Naive B cell (primary cell): ENCODE results near the gene SLC35B2. TPM values are rescaled to one million over a fixed set of nuclear protein-coding genes. Genes with fewer than 3 reads are reported as not detected.

ENCODE experiments used
- ATAC-seq, 2 donors: fragments of 150-1000 bp; cut with Tn5 transposase; 2 replicates each; pipeline ENCODE4 v1.10.0; 2021; ENCODE audit warnings: low read depth in 2 of 2, mild to moderate bottlenecking in 2 of 2, moderate library complexity in 2 of 2
- DNase-seq: peaks from one replicate; pipeline ENCODE4 v3.0.0; 2022
- H3K27ac Mint-ChIP-seq, 6 donors: one replicate each; pipeline ENCODE4 v1.8.0; 2020 to 2022; ENCODE audit warnings: mild to moderate bottlenecking in 6 of 6, mixed read lengths in 6 of 6, moderate library complexity in 5 of 6, inconsistent platforms in 2 of 6
- H3K27me3 Mint-ChIP-seq, 3 donors: one replicate each; pipeline ENCODE4 v1.8.0; 2021 to 2022; ENCODE audit warnings: mixed read lengths in 3 of 3, mild to moderate bottlenecking in 1 of 3
- H3K36me3 Mint-ChIP-seq, 2 donors: one replicate each; pipeline ENCODE4 v1.8.0; 2020 to 2022; ENCODE audit warnings: mixed read lengths in 2 of 2, inconsistent platforms in 1 of 2, mild to moderate bottlenecking in 1 of 2
- H3K4me1 Mint-ChIP-seq, 3 donors: one replicate each; pipeline ENCODE4 v1.8.0; 2020 to 2022; ENCODE audit warnings: mixed read lengths in 3 of 3, inconsistent platforms in 1 of 3, mild to moderate bottlenecking in 1 of 3, moderate library complexity in 1 of 3
- H3K4me3 Mint-ChIP-seq, 8 donors: one replicate each; pipeline ENCODE4 v1.8.0; 2020 to 2022; ENCODE audit warnings: mild to moderate bottlenecking in 8 of 8, mixed read lengths in 8 of 8, moderate library complexity in 8 of 8, inconsistent platforms in 2 of 8
- H3K9me3 Mint-ChIP-seq, 7 donors: one replicate each; pipeline ENCODE4 v1.8.0; 2020 to 2022; ENCODE audit warnings: mixed read lengths in 7 of 7, mild to moderate bottlenecking in 5 of 7, inconsistent platforms in 2 of 7, moderate library complexity in 1 of 7
- polyA plus RNA-seq, 6 donors: library from polyadenylated mRNA; unstranded; fragments of 300-500 nt; fragmentation: Illumina TruSeq; gene quantifications; one replicate each; pipeline ENCODE4 v1.2.3, GENCODE V29; 2021; ENCODE audit warnings: low read depth in 6 of 6

The SLC35B2 gene
- polyA plus RNA-seq, 6 donors from 2014 or later, result 24.2 to 38.6 (median 27.2) TPM

- H3K4me1 Mint-ChIP-seq, result peaks cover 26 to 48% (median 36%) of the 10 kb centered on the region in 3 donors
- peaks cover 0 to 5% of the 10 kb centered on the region in 2 donors for H3K36me3 Mint-ChIP-seq
- H3K27ac Mint-ChIP-seq, result peak within 1 kb of the TSS in 3 of 6 donors; percentile 9 to 22 (median 11)
- ATAC-seq (no peak), DNase-seq (no peak)
- peaks cover 35 to 54% (median 47%) of the 10 kb centered on the region in 3 donors for H3K27me3 Mint-ChIP-seq
- H3K9me3 Mint-ChIP-seq, result no peaks in the 10 kb centered on the region
- peak within 1 kb of the TSS; percentile 69 to 92 (median 78) for H3K4me3 Mint-ChIP-seq
These were observed 12.7 kb upstream of the SLC35B2 start, which contains the start of gene TMEM151B for GRCh38 chr6:44269921-44270525. Gene TMEM151B, plus strand, starts transcription at chr6:44270450. Its CDS starts 293 bp downstream, at chr6:44270743.

DNA sequence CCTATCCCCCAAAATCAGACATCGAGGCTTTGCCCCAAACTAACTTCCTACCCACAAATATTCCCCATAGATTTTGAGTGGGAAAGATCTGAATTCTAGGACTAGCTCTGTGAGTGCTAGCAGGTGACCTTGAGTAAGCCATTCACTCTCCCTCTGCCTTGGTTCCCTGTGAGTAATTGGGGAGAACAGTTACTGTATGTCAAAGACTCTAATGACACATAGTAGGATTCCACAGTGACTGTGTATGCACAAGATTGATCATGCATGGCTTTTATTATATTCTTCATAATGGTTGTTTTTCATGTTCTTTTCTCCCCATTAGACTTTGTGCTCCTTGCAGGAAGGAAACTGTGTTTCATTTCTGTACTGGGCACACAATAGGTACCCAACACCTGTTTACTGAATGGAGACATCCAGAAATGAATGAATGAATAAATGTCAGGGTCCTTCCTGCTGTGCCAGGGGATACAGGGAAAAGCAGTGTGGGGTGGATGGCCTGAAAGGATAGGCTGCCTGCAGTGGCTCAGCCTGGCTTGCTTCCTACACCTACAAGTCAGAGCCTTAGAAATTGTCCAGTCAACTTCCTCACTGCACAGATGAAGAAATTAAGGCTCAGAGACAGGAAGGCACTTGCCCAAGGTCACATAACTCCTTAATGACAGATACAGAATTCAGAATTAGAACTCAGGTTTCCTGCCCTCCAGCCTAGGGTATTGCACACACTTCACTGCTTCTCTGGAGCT lies 12.0 kb upstream of the SLC35B2 start:
- Mint-ChIP-seq H3K27ac (peak overlapping the region in 1 of 6 donors; percentile 9), H3K27me3 (peaks cover 31 to 48% (median 42%) of the 10 kb centered on the region in 3 donors), H3K4me1 (peaks cover 31 to 45% (median 42%) of the 10 kb centered on the region in 3 donors), H3K36me3 (peaks cover 5% of the 10 kb centered on the region in 2 donors), H3K9me3 (no peaks in the 10 kb centered on the region), H3K4me3 (peak overlapping the region; percentile 63 to 91 (median 73))
- DNase-seq (no peak), ATAC-seq (no peak)

GRCh38 chr6:44268095-44268628 lies 10.8 kb upstream of the SLC35B2 start:
- Mint-ChIP-seq H3K4me3 (peak overlapping the region in 4 of 8 donors; percentile 25 to 73 (median 43)), H3K36me3 (peaks cover 5 to 10% of the 10 kb centered on the region in 2 donors), H3K4me1 (peaks cover 42 to 54% (median 54%) of the 10 kb centered on the region in 3 donors), H3K27me3 (peaks cover 21 to 38% (median 31%) of the 10 kb centered on the region in 3 donors), H3K27ac (peak overlapping the region in 5 of 6 donors; percentile 13 to 100 (median 88)), H3K9me3 (no peaks in the 10 kb centered on the region)
- peak; percentile 60 for DNase-seq
- ATAC-seq, result no peak

DNA sequence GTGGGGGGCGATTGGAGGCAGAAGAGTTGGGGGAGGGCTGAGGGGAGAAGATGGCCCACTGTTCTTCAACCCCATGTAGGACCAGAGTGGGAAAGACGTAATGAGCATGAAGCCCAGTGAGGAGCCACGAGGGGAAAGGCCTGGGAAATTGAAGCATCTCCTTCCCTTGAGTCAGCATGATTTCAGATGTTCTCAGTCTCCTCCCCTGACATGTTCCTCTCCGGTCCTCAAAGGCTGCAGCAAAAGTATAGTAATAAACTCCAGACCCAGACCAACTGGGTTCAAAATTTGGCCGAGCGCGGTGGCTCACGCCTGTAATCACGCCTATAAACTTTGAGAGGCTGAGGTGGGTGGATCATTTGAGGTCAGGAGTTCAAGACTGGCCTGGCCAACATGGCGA lies 9.9 kb upstream of the SLC35B2 start:
- Mint-ChIP-seq H3K4me3 (peak overlapping the region in 4 of 8 donors; percentile 42 to 100 (median 96)), H3K9me3 (no peaks in the 10 kb centered on the region), H3K27me3 (peaks cover 12 to 28% (median 22%) of the 10 kb centered on the region in 3 donors), H3K4me1 (peaks cover 51 to 63% (median 63%) of the 10 kb centered on the region in 3 donors), H3K36me3 (peaks cover 0 to 10% of the 10 kb centered on the region in 2 donors), H3K27ac (peak overlapping the region in 4 of 6 donors; percentile 79 to 100 (median 98))
- ATAC-seq (no peak), DNase-seq (no peak)

DNA sequence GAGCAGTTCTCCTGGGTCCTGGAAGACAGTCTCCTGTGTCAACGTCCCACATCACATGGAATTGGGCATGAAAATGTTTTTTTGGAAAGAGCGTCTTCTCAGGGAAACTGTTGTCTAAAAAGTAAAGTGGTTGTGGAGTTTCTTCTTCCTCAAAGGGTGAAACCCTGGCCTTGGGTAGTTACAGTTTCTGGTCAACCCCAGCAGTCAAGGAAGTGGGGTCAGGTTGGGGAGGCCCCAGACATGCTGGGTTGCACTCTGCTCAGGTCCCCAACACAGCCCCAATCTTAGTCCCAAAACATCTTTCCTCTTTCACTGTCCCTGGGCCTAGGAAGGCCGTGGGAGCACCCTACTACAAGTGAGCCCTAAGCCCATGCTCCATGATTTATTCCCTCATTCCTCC lies 9.0 kb upstream of the SLC35B2 start:
- Mint-ChIP-seq H3K4me1 (peaks cover 47 to 72% (median 72%) of the 10 kb centered on the region in 3 donors), H3K36me3 (peaks cover 0 to 11% of the 10 kb centered on the region in 2 donors)

DNA sequence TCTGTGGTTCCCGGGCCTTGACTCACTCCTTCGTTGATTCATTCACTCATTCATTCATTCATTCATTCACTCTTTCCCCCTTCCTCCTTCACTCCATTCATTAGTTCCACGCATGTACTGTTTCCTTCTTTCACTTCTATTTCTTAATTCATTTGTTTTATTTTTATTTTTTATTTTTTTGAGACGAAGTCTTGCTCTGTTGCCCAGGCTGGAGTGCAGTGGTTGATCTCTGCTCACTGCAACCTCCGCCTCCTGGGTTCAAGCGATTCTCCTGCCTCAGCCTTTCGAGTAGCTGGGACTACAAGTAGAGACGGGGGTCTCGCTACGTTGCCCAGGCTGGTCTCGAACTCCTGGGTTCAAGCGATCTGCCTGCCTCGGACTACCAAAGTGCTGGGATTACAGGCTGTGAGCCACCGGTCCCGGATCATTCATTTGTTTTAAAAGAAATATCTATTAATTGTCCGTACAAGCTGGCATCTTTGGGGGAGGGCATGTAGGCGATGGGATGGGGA lies 8.4 kb upstream of the SLC35B2 start:
- H3K36me3 Mint-ChIP-seq, result peaks cover 0 to 16% of the 10 kb centered on the region in 2 donors
- peaks cover 0 to 1% (median 0%) of the 10 kb centered on the region in 7 donors for H3K9me3 Mint-ChIP-seq
- H3K4me1 Mint-ChIP-seq, result peaks cover 48 to 78% (median 74%) of the 10 kb centered on the region in 3 donors
- H3K27me3 Mint-ChIP-seq, result peaks cover 5 to 14% (median 7%) of the 10 kb centered on the region in 3 donors
- DNase-seq (no peak), ATAC-seq (no peak)
- peak overlapping the region; percentile 93 to 100 (median 100) for H3K27ac Mint-ChIP-seq
- peak overlapping the region; percentile 92 to 100 (median 99) for H3K4me3 Mint-ChIP-seq

More for the DNA sequence above, 9.0 kb upstream of the SLC35B2 start:
- H3K27me3 Mint-ChIP-seq, result peaks cover 5 to 19% (median 13%) of the 10 kb centered on the region in 3 donors
- peak overlapping the region; percentile 93 to 100 (median 100) for H3K27ac Mint-ChIP-seq
- H3K4me3 Mint-ChIP-seq, result peak overlapping the region; percentile 92 to 100 (median 99)
- H3K9me3 Mint-ChIP-seq, result no peaks in the 10 kb centered on the region
- DNase-seq, result peak; percentile 65
- peak; percentile 9 to 11 for ATAC-seq

- Mint-ChIP-seq H3K27me3 (peaks cover 5 to 13% (median 6%) of the 10 kb centered on the region in 3 donors), H3K9me3 (peaks cover 0 to 2% (median 0%) of the 10 kb centered on the region in 7 donors), H3K27ac (peak within 1 kb of the TSS; percentile 100), H3K4me3 (peak within 1 kb of the TSS; percentile 92 to 100 (median 99)), H3K36me3 (peaks cover 0 to 18% of the 10 kb centered on the region in 2 donors), H3K4me1 (peaks cover 53 to 83% (median 80%) of the 10 kb centered on the region in 3 donors)
- ATAC-seq, result peak; percentile 48 to 55
- peak; percentile 95 for DNase-seq
These were observed 7.8 kb upstream of the SLC35B2 start, which contains the start of gene NFKBIE for GRCh38 chr6:44265007-44265721. Gene NFKBIE, minus strand, starts transcription at chr6:44265551. Its CDS starts 205 bp downstream, at chr6:44265346.

- Mint-ChIP-seq H3K4me3 (peak overlapping the region; percentile 92 to 100 (median 99)), H3K4me1 (peaks cover 51 to 80% (median 79%) of the 10 kb centered on the region in 3 donors), H3K36me3 (peaks cover 0 to 18% of the 10 kb centered on the region in 2 donors), H3K27me3 (peaks cover 0 to 8% (median 3%) of the 10 kb centered on the region in 3 donors), H3K9me3 (peaks cover 0 to 2% (median 0%) of the 10 kb centered on the region in 7 donors), H3K27ac (peak overlapping the region; percentile 100)
- peak; percentile 65 to 69 for ATAC-seq
- DNase-seq, result peak; percentile 88
These were observed 7.1 kb upstream of the SLC35B2 start for GRCh38 chr6:44264154-44265006.

GRCh38 chr6:44263354-44264100 lies 6.2 kb upstream of the SLC35B2 start:
- DNase-seq, result peak; percentile 77
- Mint-ChIP-seq H3K27me3 (peaks cover 0 to 3% (median 0%) of the 10 kb centered on the region in 3 donors), H3K27ac (peak overlapping the region; percentile 100), H3K4me3 (peak overlapping the region; percentile 92 to 100 (median 99)), H3K9me3 (peaks cover 0 to 2% (median 0%) of the 10 kb centered on the region in 7 donors), H3K4me1 (peaks cover 59 to 84% (median 79%) of the 10 kb centered on the region in 3 donors), H3K36me3 (peaks cover 4 to 27% of the 10 kb centered on the region in 2 donors)
- peak; percentile 22 to 23 for ATAC-seq

DNA sequence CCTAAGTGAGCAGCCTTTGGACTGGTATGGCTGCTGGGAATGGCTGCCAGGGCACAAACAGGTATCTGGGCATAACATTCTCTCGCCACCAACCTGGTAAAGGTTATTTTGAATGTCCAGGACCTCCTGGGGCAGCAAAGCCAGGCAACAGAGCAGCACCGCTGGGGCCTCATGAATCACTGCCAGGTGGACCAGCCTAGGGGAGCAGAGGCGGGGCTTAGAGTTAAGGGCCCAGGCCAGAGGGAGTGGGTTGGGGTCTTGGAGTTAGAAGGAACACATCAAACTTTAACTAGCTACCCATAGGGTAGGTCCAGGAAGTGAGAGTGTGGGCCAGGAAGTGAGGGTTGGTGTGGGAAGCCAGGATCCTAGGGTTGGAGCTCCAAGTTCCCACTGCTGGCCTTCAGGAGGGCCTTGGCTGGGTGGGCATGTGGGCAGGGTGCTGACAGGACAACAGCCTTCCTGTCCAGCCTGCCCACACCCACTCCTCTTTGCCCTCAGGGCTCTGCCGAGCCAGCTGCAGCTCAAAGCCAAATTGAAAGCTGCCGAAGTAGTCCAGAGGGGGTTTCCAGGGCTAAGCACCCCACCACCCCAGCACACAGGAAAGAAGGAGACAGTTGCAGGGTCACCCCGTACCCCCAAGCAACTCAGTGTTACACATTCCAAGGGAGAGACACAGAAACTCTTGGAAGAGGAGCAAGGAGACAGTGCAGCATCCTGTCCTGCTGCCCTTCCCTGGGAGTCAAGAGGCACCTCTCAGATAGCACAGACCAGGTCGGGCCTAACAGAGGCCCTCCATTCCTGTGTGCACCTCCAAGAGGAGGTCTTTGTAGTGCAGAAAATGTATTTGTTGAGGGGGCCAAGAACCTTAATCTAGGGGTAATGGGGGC lies 5.4 kb upstream of the SLC35B2 start:
- no peaks in the 10 kb centered on the region for H3K27me3 Mint-ChIP-seq
- H3K9me3 Mint-ChIP-seq, result peaks cover 0 to 2% (median 0%) of the 10 kb centered on the region in 7 donors
- no peak for DNase-seq
- H3K4me1 Mint-ChIP-seq, result peaks cover 67 to 88% (median 84%) of the 10 kb centered on the region in 3 donors
- H3K27ac Mint-ChIP-seq, result peak overlapping the region; percentile 100
- peak overlapping the region; percentile 92 to 100 (median 99) for H3K4me3 Mint-ChIP-seq
- ATAC-seq, result no peak
- H3K36me3 Mint-ChIP-seq, result peaks cover 4 to 30% of the 10 kb centered on the region in 2 donors
